GM12891 (cell line): ENCODE measurements around the gene TTC13.

Experiments
- POLR2A ChIP-seq: IDR thresholded peaks from 2 replicates; pipeline ENCODE4 v1.6.1; 2011; ENCODE audit warnings: low read depth, low read length, control low read depth
- POLR2AphosphoS5 ChIP-seq: IDR thresholded peaks from 2 replicates; pipeline ENCODE4 v1.6.1; 2011; ENCODE audit warnings: low read depth, low read length, control low read depth

- TF ChIP-seq POLR2A (no peak), POLR2AphosphoS5 (no peak)
Measured at GRCh38 chr1:230894032-230894431, 84.6 kb downstream of the TTC13 start.
